H1 (cell line): ENCODE data around the gene HYDIN. TPM values are rescaled to one million over a fixed set of nuclear protein-coding genes. Genes with fewer than 3 reads are reported as not detected.

Experiments used
- BACH1 ChIP-seq: IDR thresholded peaks from 2 replicates; pipeline ENCODE4 v1.6.1; 2012; ENCODE audit warnings: low read length, improper control_type of control experiment
- GABPA ChIP-seq: IDR thresholded peaks from 2 replicates; pipeline ENCODE4 v1.6.1; 2011; ENCODE audit warnings: mild to moderate bottlenecking, low read length, moderate library complexity, borderline replicate concordance; ENCODE audit not compliant: insufficient read depth
- NRF1 ChIP-seq: IDR thresholded peaks from 2 replicates; pipeline ENCODE4 v1.6.1; 2011; ENCODE audit warnings: mild to moderate bottlenecking, low read depth, low read length, improper control_type of control experiment
- TAF1 ChIP-seq: IDR thresholded peaks from 2 replicates; pipeline ENCODE4 v1.6.1; 2011; ENCODE audit warnings: mild to moderate bottlenecking, low read depth, low read length
- USF2 ChIP-seq: IDR thresholded peaks from 2 replicates; pipeline ENCODE4 v1.6.1; 2011; ENCODE audit warnings: low read length, improper control_type of control experiment
- polyA plus RNA-seq, 7 experiments: library from polyadenylated mRNA; depleted of rRNA in 3 of 7; stranded (reverse) in 5 of 7; unstranded in 2 of 7; fragments of >200 nt in 5 of 7; fragments of 200-250 nt in 2 of 7; gene quantifications; 1 replicate in 5 of 7; 2 replicates in 1 of 7; 4 replicates in 1 of 7; pipeline versions ENCODE4 v1.2.1 to v1.2.3, GENCODE V29; 2011 to 2013; ENCODE audit warnings: missing spikeins in 2 of 7, mixed read lengths in 2 of 7
- total RNA-seq: library from RNA; stranded (reverse); fragmentation: NEBNext Ultra II Directional; extraction: Animal tissue kit (Norgen Biotek cat#: 25700); gene quantifications from 2 replicates; pipeline ENCODE4 v1.2.1, GENCODE V29; 2021

HYDIN gene
- total and polyA plus RNA-seq, 2 of the 8 experiments (the other 6 are each of a cell fraction or from before 2014, with no cell fraction given) = 1.1 to 1.8 TPM

GRCh38 chr16:71257768-71258167, 27.2 kb upstream of the HYDIN start (continued):
- TF ChIP-seq BACH1 (no peak), TAF1 (no peak), USF2 (no peak), NRF1 (no peak), GABPA (no peak)
